Sciatic nerve (tissue), 1 donor: ENCODE measurements around the gene ALDH16A1. TPM values are rescaled to one million over a fixed set of nuclear protein-coding genes. Genes with fewer than 3 reads are reported as not detected.
A peak's percentile ranks its signal among the peaks of the same experiment; 100 is the strongest.

Experiments
- microRNA-seq: library from miRNA; unstranded; fragments of <30 nt; microRNA quantifications from one replicate; pipeline ENCODE4 v1.2.0, GENCODE V29; 2020
- total RNA-seq: library from RNA; stranded (reverse); fragmentation: NEBNext Ultra II Directional; extraction: Animal tissue kit (Norgen Biotek cat#: 25700); gene quantifications from one replicate; pipeline ENCODE4 v1.2.1, GENCODE V29; 2021
- donor health status: DM: no; HTN: no; CAD: no.

ALDH16A1 gene
- total RNA-seq, 1 donor from 2014 or later, result 23.0 TPM

Small RNAs within 50 kb of the gene (microRNA-seq; reads per million reads assigned to microRNA genes)
- gene MIR150, result 455 reads per million, percentile 74 among the genes with 10 or more reads in this experiment

Other genes with a start within 250 kb of the ALDH16A1 start
- 5.6 TPM for gene SLC6A16, start 128.0 kb upstream of the ALDH16A1 start, total RNA-seq
- gene CD37, start 117.8 kb upstream of the ALDH16A1 start, total RNA-seq, result 21.3 TPM
- gene TEAD2, start 90.8 kb upstream of the ALDH16A1 start, total RNA-seq, result 33.0 TPM
- 0.89 TPM for gene DKKL1, start 89.3 kb upstream of the ALDH16A1 start, total RNA-seq
- not detected for gene KASH5, start 65.0 kb upstream of the ALDH16A1 start, total RNA-seq
- gene PTH2, start 29.8 kb upstream of the ALDH16A1 start, total RNA-seq, result not detected
- gene GFY, start 27.8 kb upstream of the ALDH16A1 start, total RNA-seq, result not detected
- gene SLC17A7, start 11.7 kb upstream of the ALDH16A1 start, total RNA-seq, result 3.8 TPM
- gene PIH1D1, start 1.4 kb upstream of the ALDH16A1 start, total RNA-seq, result 73.2 TPM
- gene FLT3LG, start 21.0 kb downstream of the ALDH16A1 start, total RNA-seq, result 19.6 TPM
- gene RPL13A, start 34.4 kb downstream of the ALDH16A1 start, total RNA-seq, result 1,735 TPM
- gene RPS11, start 43.2 kb downstream of the ALDH16A1 start, total RNA-seq, result 1,507 TPM
- gene FCGRT, start 59.4 kb downstream of the ALDH16A1 start, total RNA-seq, result 263 TPM
- 48.5 TPM for gene RCN3, start 74.8 kb downstream of the ALDH16A1 start, total RNA-seq
- gene NOSIP, start 127.3 kb downstream of the ALDH16A1 start, total RNA-seq, result 41.7 TPM
- 1.7 TPM for gene PRRG2, start 128.1 kb downstream of the ALDH16A1 start, total RNA-seq
- 37.0 TPM for gene PRR12, start 138.0 kb downstream of the ALDH16A1 start, total RNA-seq
- gene RRAS, start 186.9 kb downstream of the ALDH16A1 start, total RNA-seq, result 135 TPM
- gene SCAF1, start 189.0 kb downstream of the ALDH16A1 start, total RNA-seq, result 65.5 TPM
- 76.7 TPM for gene IRF3, start 212.6 kb downstream of the ALDH16A1 start, total RNA-seq
- 11.5 TPM for gene BCL2L12, start 212.7 kb downstream of the ALDH16A1 start, total RNA-seq
- 103 TPM for gene PRMT1, start 224.0 kb downstream of the ALDH16A1 start, total RNA-seq
- 3.7 TPM for gene ADM5, start 236.4 kb downstream of the ALDH16A1 start, total RNA-seq
- gene CPT1C, start 237.9 kb downstream of the ALDH16A1 start, total RNA-seq, result 5.9 TPM